A549 (cell line): ENCODE measurements around the gene PSMA2.

Experiments used
- CTCF ChIP-seq: fragments of >200 bp; sonication (Bioruptor Twin); formaldehyde crosslinking; IDR thresholded peaks from 3 replicates; pipeline ENCODE4 v1.5.1; 2016
- EHMT2 ChIP-seq: fragments of 200-600 bp; sonication (generic); IDR thresholded peaks from 2 replicates; pipeline ENCODE4 v1.6.1; 2016; ENCODE audit warnings: antibody characterized with exemption, low read depth, mild to moderate bottlenecking, moderate library complexity
- EP300 ChIP-seq, 2 experiments: fragments of >200 bp; sonication (Bioruptor Twin); formaldehyde crosslinking; IDR thresholded peaks; 2 replicates in 1 of 2; 3 replicates in 1 of 2; pipeline ENCODE4 v1.6.1; 2016 to 2017
- GATA3 ChIP-seq: IDR thresholded peaks from 2 replicates; pipeline ENCODE4 v1.6.1; 2012; ENCODE audit warnings: borderline replicate concordance
- JUN ChIP-seq, 2 experiments: fragments of >200 bp; sonication (Bioruptor Twin); formaldehyde crosslinking; IDR thresholded peaks; 2 replicates in 1 of 2; 3 replicates in 1 of 2; pipeline ENCODE4 v1.6.1; 2016 to 2017
- JUNB ChIP-seq: fragments of >200 bp; sonication (Bioruptor Twin); formaldehyde crosslinking; IDR thresholded peaks from 2 replicates; pipeline ENCODE4 v1.6.1; 2016
- MYC ChIP-seq: IDR thresholded peaks from 2 replicates; pipeline ENCODE4 v1.6.1; 2012; ENCODE audit warnings: mild to moderate bottlenecking, inconsistent platforms, low read length, improper control_type of control experiment, borderline replicate concordance
- NFE2L2 ChIP-seq: fragments of 150-350 bp; conservative IDR thresholded peaks from 2 replicates; pipeline ENCODE4 v1.6.1; 2014; ENCODE audit warnings: low read length
- POLR2A ChIP-seq: IDR thresholded peaks from 2 replicates; pipeline ENCODE4 v1.6.1; 2012; ENCODE audit warnings: mild to moderate bottlenecking, low read length
- RFX5 ChIP-seq: fragments of 450-650 bp; IDR thresholded peaks from 2 replicates; pipeline ENCODE4 v1.7.1; 2014; ENCODE audit warnings: antibody characterized with exemption, mild to moderate bottlenecking, moderate library complexity
- SMC3 ChIP-seq: fragments of >200 bp; sonication (Bioruptor Twin); formaldehyde crosslinking; IDR thresholded peaks from 3 replicates; pipeline ENCODE4 v1.6.1; 2018; ENCODE audit warnings: inconsistent platforms

- no peak for TF ChIP-seq SMC3
- TF ChIP-seq JUN (IDR thresholded peaks at IDR 0.05): no peak
- no peak for TF ChIP-seq CTCF
- no peak for TF ChIP-seq MYC
- no peak for TF ChIP-seq POLR2A
- no peak for TF ChIP-seq JUNB
- TF ChIP-seq NFE2L2: no peak
- no peak for TF ChIP-seq GATA3
- TF ChIP-seq EP300 (IDR thresholded peaks at IDR 0.05): no peak
- TF ChIP-seq RFX5: no peak
- TF ChIP-seq EHMT2: no peak
These were observed 38.4 kb downstream of the PSMA2 start for GRCh38 chr7:42893346-42894240.
